Transverse colon (tissue), 4 donors: ENCODE results near the gene SRPK3. TPM values are rescaled to one million over a fixed set of nuclear protein-coding genes. Genes with fewer than 3 reads are reported as not detected.

Experiments used
- DNase-seq: peaks from one replicate; pipeline ENCODE4 v3.0.0-alpha.2; 2019
- H3K27ac ChIP-seq, 4 donors: fragments of 200-600 bp; sonication (generic); 2 replicates each; pipeline ENCODE4 v1.5.1; 2016 to 2018; ENCODE audit warnings: inconsistent platforms in 4 of 4
- H3K27me3 ChIP-seq: fragments of 200-600 bp; sonication (generic); 2 replicates; pipeline ENCODE4 v1.5.1; 2017; ENCODE audit warnings: inconsistent platforms
- H3K36me3 ChIP-seq, 4 donors: fragments of 200-600 bp; sonication (generic); 2 replicates each; pipeline ENCODE4 v1.5.1; 2017 to 2019; ENCODE audit warnings: inconsistent platforms in 4 of 4
- H3K4me1 ChIP-seq, 4 donors: fragments of 200-600 bp; sonication (generic); 2 replicates each; pipeline ENCODE4 v1.5.1; 2017 to 2020; ENCODE audit warnings: inconsistent platforms in 4 of 4
- H3K4me3 ChIP-seq, 4 donors: fragments of 200-600 bp; sonication (generic); 1 replicate in 1 of 4; 2 replicates in 3 of 4; pipeline versions ENCODE4 v1.5.1 to v1.6.1; 2017 to 2019; ENCODE audit warnings: inconsistent platforms in 4 of 4
- H3K9me3 ChIP-seq, 2 donors: fragments of 200-600 bp; sonication (generic); 2 replicates each; pipeline ENCODE4 v1.5.1; 2017 to 2019; ENCODE audit warnings: inconsistent platforms in 2 of 2
- CTCF ChIP-seq, 5 experiments: fragments of 200-600 bp in 3 of 5; fragments of 450-650 bp in 2 of 5; sonication (generic) in 3 of 5; IDR thresholded peaks; 1 replicate in 2 of 5; 2 replicates in 3 of 5; pipeline ENCODE4 v1.5.1; 2016 to 2017; ENCODE audit warnings: antibody characterized with exemption in 5 of 5, inconsistent platforms in 3 of 5, mild to moderate bottlenecking in 2 of 5, moderate library complexity in 1 of 5
- EP300 ChIP-seq: sonication (generic); formaldehyde crosslinking; IDR thresholded peaks from one replicate; pipeline ENCODE4 v1.6.1; 2017; ENCODE audit warnings: antibody characterized with exemption, low read depth
- POLR2A ChIP-seq: fragments of 450-650 bp; IDR thresholded peaks from one replicate; pipeline ENCODE4 v1.6.1; 2016; ENCODE audit warnings: antibody characterized with exemption, mild to moderate bottlenecking, moderate library complexity
- POLR2AphosphoS5 ChIP-seq, 3 donors: sonication (generic); formaldehyde crosslinking; IDR thresholded peaks; one replicate each; pipeline ENCODE4 v1.6.1; 2016; ENCODE audit warnings: antibody characterized with exemption in 3 of 3
- WGBS, 2 donors: methylation state at CpG; one replicate each; pipeline ENCODE4 v1.1.5; 2018; ENCODE audit warnings: low coverage in 1 of 2; 5-methylcytosine and 5-hydroxymethylcytosine counted together
- in situ Hi-C, 4 donors: fragments of 200-750 bp; cut with MboI; loops; one replicate each; pipeline versions ENCODE4 v1.15.0 to v1.15.1; 2017; ENCODE audit warnings: low sequenced_read_pairs in 3 of 4, low pct_ligation_motif_present in 1 of 4, low pct_unique_long_range_greater_than_20kb in 1 of 4
- intact Hi-C: fragments of 100-400 bp; cut with DNase I; formaldehyde crosslinking; loops from one replicate; pipeline ENCODE4 v1.15.1; 2023; ENCODE audit warnings: low total_unique reads
- total RNA-seq, 4 donors: library from RNA; depleted of rRNA; stranded (reverse); fragments of >200 nt; gene quantifications; one replicate each; pipeline ENCODE4 v1.1.0, GENCODE V29; 2016

SRPK3 gene
- total RNA-seq, 4 donors from 2014 or later = 0.64 to 3.8 (median 1.3) TPM

- Histone ChIP-seq H3K9me3 (no peaks in the 10 kb centered on the region), H3K27ac (peak overlapping the region in 1 of 4 donors; percentile 45), H3K4me1 (peaks cover 0 to 9% (median 3%) of the 10 kb centered on the region in 4 donors), H3K36me3 (no peaks in the 10 kb centered on the region), H3K27me3 (no peaks in the 10 kb centered on the region), H3K4me3 (peak overlapping the region in 3 of 4 donors; percentile 33 to 52 (median 35))
- in situ Hi-C loops (loop anchor here in 1 of 4 donors (25.0 kb wide), 1 partner anchor 93 kb away; the partner anchor contains the start of gene AVPR2), intact Hi-C loops (no loop called here)
- no peak for DNase-seq
- 61% methylated on average over 23 of the region's 23 CpGs; no CpG with 5 or more reads in 1 of the 2 donors for WGBS, 2 donors
- no peak for TF ChIP-seq CTCF (IDR thresholded peaks at IDR 0.05)
- no peak for TF ChIP-seq POLR2A
- TF ChIP-seq POLR2AphosphoS5 (IDR thresholded peaks at IDR 0.05) = no peak
- no peak for TF ChIP-seq EP300
These were observed 38.7 kb downstream of the SRPK3 start for GRCh38 chrX:153819384-153820040.

GRCh38 chrX:153820601-153821000, 39.8 kb downstream of the SRPK3 start:
- H3K27ac ChIP-seq = no peak overlapping the region
- H3K4me3 ChIP-seq = no peak overlapping the region
- H3K36me3 ChIP-seq = no peaks in the 10 kb centered on the region
- no peak for DNase-seq
- peaks cover 0 to 9% (median 3%) of the 10 kb centered on the region in 4 donors for H3K4me1 ChIP-seq
- TF ChIP-seq CTCF (IDR thresholded peaks at IDR 0.05) = no peak
- no peaks in the 10 kb centered on the region for H3K27me3 ChIP-seq
- intact Hi-C loops (no loop called here), in situ Hi-C loops (loop anchor here in 1 of 4 donors (25.0 kb wide), 1 partner anchor 92 kb away; the partner anchor contains the start of gene AVPR2)
- WGBS, 2 donors = 72 to 76% methylated on average over 2 to 7 of the region's 7 CpGs
- no peaks in the 10 kb centered on the region for H3K9me3 ChIP-seq

- intact Hi-C loops = no loop called here
- DNase-seq = no peak
- Histone ChIP-seq H3K4me1 (peaks cover 0 to 9% (median 3%) of the 10 kb centered on the region in 4 donors), H3K36me3 (no peaks in the 10 kb centered on the region), H3K9me3 (no peaks in the 10 kb centered on the region), H3K4me3 (no peak overlapping the region), H3K27me3 (no peaks in the 10 kb centered on the region), H3K27ac (no peak overlapping the region)
- 87% methylated on average over 9 of the region's 9 CpGs; no CpG with 5 or more reads in 1 of the 2 donors for WGBS, 2 donors
- in situ Hi-C loops = loop anchor here in 1 of 4 donors (25.0 kb wide), 1 partner anchor 91 kb away; the partner anchor contains the start of gene AVPR2
- no peak for TF ChIP-seq EP300
- no peak for TF ChIP-seq POLR2AphosphoS5 (IDR thresholded peaks at IDR 0.05)
- TF ChIP-seq CTCF (IDR thresholded peaks at IDR 0.05) = no peak
- no peak for TF ChIP-seq POLR2A
These were observed 40.2 kb downstream of the SRPK3 start for GRCh38 chrX:153821066-153821465.

- peaks cover 16% of the 10 kb centered on the region for H3K27me3 ChIP-seq
- no peaks in the 10 kb centered on the region for H3K36me3 ChIP-seq
- 86% methylated on average over 10 of the region's 10 CpGs; no CpG with 5 or more reads in 1 of the 2 donors for WGBS, 2 donors
- no peak for DNase-seq
- intact Hi-C loops = no loop called here
- TF ChIP-seq CTCF (IDR thresholded peaks at IDR 0.05) (no peak), POLR2AphosphoS5 (IDR thresholded peaks at IDR 0.05) (no peak), EP300 (no peak), POLR2A (no peak)
- no peaks in the 10 kb centered on the region for H3K9me3 ChIP-seq
- in situ Hi-C loops = loop anchor here in 1 of 4 donors (25.0 kb wide), 1 partner anchor 88 kb away; the partner anchor contains the start of gene AVPR2
- H3K4me1 ChIP-seq = peaks cover 0 to 6% (median 4%) of the 10 kb centered on the region in 4 donors
- no peak overlapping the region for H3K4me3 ChIP-seq
- no peak overlapping the region for H3K27ac ChIP-seq
These were observed 43.5 kb downstream of the SRPK3 start for GRCh38 chrX:153824348-153824747.
